ENCODE data around the gene UBAC1.
"Not testable (repeated sequence)": the region's sequence is repeated elsewhere in the genome, so short reads cannot be mapped to it uniquely, and the experiment has no call there.

Gene UBAC1

GRCh38 chr9:135969064-135969683, 8.0 kb upstream of the UBAC1 start:
- Histone ChIP-seq H3K36me3 (ENCODE audit: insufficient read depth, low read length) (no peaks in the 10 kb centered on the region), H2AFZ (ENCODE audit: low read depth, low read length) (no peak overlapping the region), H3K9me3 (ENCODE audit: low read length) (no peaks in the 10 kb centered on the region), H3K4me3 (ENCODE audit: low read length) (no peak overlapping the region), H3K4me1 (ENCODE audit: insufficient read depth, low read length) (peaks cover 40% of the 10 kb centered on the region), H3K27me3 (ENCODE audit: insufficient read depth, low read length) (no peaks in the 10 kb centered on the region)

GRCh38 chr9:135968601-135969000, 7.4 kb upstream of the UBAC1 start:
- H3K4me1 ChIP-seq (ENCODE audit: insufficient read depth, low read length) = peaks cover 35% of the 10 kb centered on the region
- H3K9me3 ChIP-seq (ENCODE audit: low read length) = no peaks in the 10 kb centered on the region
- no peak overlapping the region for H2AFZ ChIP-seq (ENCODE audit: low read depth, low read length)
- no peak overlapping the region for H3K4me3 ChIP-seq (ENCODE audit: low read length)
- no peaks in the 10 kb centered on the region for H3K36me3 ChIP-seq (ENCODE audit: insufficient read depth, low read length)
- no peaks in the 10 kb centered on the region for H3K27me3 ChIP-seq (ENCODE audit: insufficient read depth, low read length)

- Histone ChIP-seq H2AFZ (ENCODE audit: low read depth, low read length) (no peak overlapping the region), H3K27me3 (ENCODE audit: insufficient read depth, low read length) (no peaks in the 10 kb centered on the region), H3K36me3 (ENCODE audit: insufficient read depth, low read length) (no peaks in the 10 kb centered on the region), H3K9me3 (ENCODE audit: low read length) (no peaks in the 10 kb centered on the region), H3K4me3 (ENCODE audit: low read length) (no peak overlapping the region), H3K4me1 (ENCODE audit: insufficient read depth, low read length) (peaks cover 34% of the 10 kb centered on the region)
These were observed 6.9 kb upstream of the UBAC1 start for GRCh38 chr9:135968083-135968476.

GRCh38 chr9:135966916-135967260, 5.7 kb upstream of the UBAC1 start:
- H3K36me3 ChIP-seq (ENCODE audit: insufficient read depth, low read length); H3K27me3 ChIP-seq (ENCODE audit: insufficient read depth, low read length); H2AFZ ChIP-seq (ENCODE audit: low read depth, low read length); H3K4me3 ChIP-seq (ENCODE audit: low read length); H3K9me3 ChIP-seq (ENCODE audit: low read length): not testable (repeated sequence)
- H3K4me1 ChIP-seq (ENCODE audit: insufficient read depth, low read length) = peaks cover 38% of the 10 kb centered on the region

GRCh38 chr9:135965124-135965756, 4.1 kb upstream of the UBAC1 start:
- Histone ChIP-seq H3K36me3 (ENCODE audit: insufficient read depth, low read length) (no peaks in the 10 kb centered on the region), H3K4me1 (ENCODE audit: insufficient read depth, low read length) (peaks cover 34% of the 10 kb centered on the region), H3K4me3 (ENCODE audit: low read length) (no peak overlapping the region)

GRCh38 chr9:135963938-135964337, 2.8 kb upstream of the UBAC1 start:
- H3K4me1 ChIP-seq (ENCODE audit: insufficient read depth, low read length) = peaks cover 38% of the 10 kb centered on the region
- no peaks in the 10 kb centered on the region for H3K9me3 ChIP-seq (ENCODE audit: low read length)
- H3K27me3 ChIP-seq (ENCODE audit: insufficient read depth, low read length) = no peaks in the 10 kb centered on the region
- no peaks in the 10 kb centered on the region for H3K36me3 ChIP-seq (ENCODE audit: insufficient read depth, low read length)
- H3K4me3 ChIP-seq (ENCODE audit: low read length) = no peak overlapping the region
- H2AFZ ChIP-seq (ENCODE audit: low read depth, low read length) = no peak overlapping the region

More at GRCh38 chr9:135965124-135965756, 4.1 kb upstream of the UBAC1 start:
- Histone ChIP-seq H3K9me3 (ENCODE audit: low read length) (no peaks in the 10 kb centered on the region), H2AFZ (ENCODE audit: low read depth, low read length) (no peak overlapping the region), H3K27me3 (ENCODE audit: insufficient read depth, low read length) (no peaks in the 10 kb centered on the region)

GRCh38 chr9:135963338-135963737, 2.2 kb upstream of the UBAC1 start:
- Histone ChIP-seq H3K27me3 (ENCODE audit: insufficient read depth, low read length) (no peaks in the 10 kb centered on the region), H3K4me3 (ENCODE audit: low read length) (no peak overlapping the region), H3K9me3 (ENCODE audit: low read length) (no peaks in the 10 kb centered on the region), H3K4me1 (ENCODE audit: insufficient read depth, low read length) (peaks cover 33% of the 10 kb centered on the region), H3K36me3 (ENCODE audit: insufficient read depth, low read length) (no peaks in the 10 kb centered on the region), H2AFZ (ENCODE audit: low read depth, low read length) (no peak overlapping the region)

GRCh38 chr9:135962696-135963307, 1.6 kb upstream of the UBAC1 start:
- no peaks in the 10 kb centered on the region for H3K27me3 ChIP-seq (ENCODE audit: insufficient read depth, low read length)
- no peaks in the 10 kb centered on the region for H3K9me3 ChIP-seq (ENCODE audit: low read length)
- H3K36me3 ChIP-seq (ENCODE audit: insufficient read depth, low read length) = no peaks in the 10 kb centered on the region
- H2AFZ ChIP-seq (ENCODE audit: low read depth, low read length) = no peak overlapping the region
- peaks cover 28% of the 10 kb centered on the region for H3K4me1 ChIP-seq (ENCODE audit: insufficient read depth, low read length)
- H3K4me3 ChIP-seq (ENCODE audit: low read length) = no peak overlapping the region

- no peaks in the 10 kb centered on the region for H3K9me3 ChIP-seq (ENCODE audit: low read length)
- H2AFZ ChIP-seq (ENCODE audit: low read depth, low read length) = no peak overlapping the region
- H3K36me3 ChIP-seq (ENCODE audit: insufficient read depth, low read length) = no peaks in the 10 kb centered on the region
- H3K4me1 ChIP-seq (ENCODE audit: insufficient read depth, low read length) = peaks cover 27% of the 10 kb centered on the region
- H3K27me3 ChIP-seq (ENCODE audit: insufficient read depth, low read length) = no peaks in the 10 kb centered on the region
- H3K4me3 ChIP-seq (ENCODE audit: low read length) = peak overlapping the region; percentile 45
These were observed 880 bp upstream of the UBAC1 start for GRCh38 chr9:135961811-135962695.

- peak overlapping the region; percentile 75 for H2AFZ ChIP-seq (ENCODE audit: low read depth, low read length)
- H3K4me3 ChIP-seq (ENCODE audit: low read length) = peak overlapping the region; percentile 71
- H3K27me3 ChIP-seq (ENCODE audit: insufficient read depth, low read length) = no peaks in the 10 kb centered on the region
- peaks cover 27% of the 10 kb centered on the region for H3K4me1 ChIP-seq (ENCODE audit: insufficient read depth, low read length)
- H3K9me3 ChIP-seq (ENCODE audit: low read length) = no peaks in the 10 kb centered on the region
- H3K36me3 ChIP-seq (ENCODE audit: insufficient read depth, low read length) = no peaks in the 10 kb centered on the region
These were observed 529 bp downstream of the UBAC1 start for GRCh38 chr9:135960411-135961276.

GRCh38 chr9:135959814-135960213, 1.4 kb downstream of the UBAC1 start:
- Histone ChIP-seq H3K9me3 (ENCODE audit: low read length) (no peaks in the 10 kb centered on the region), H3K4me1 (ENCODE audit: insufficient read depth, low read length) (peaks cover 20% of the 10 kb centered on the region), H3K36me3 (ENCODE audit: insufficient read depth, low read length) (no peaks in the 10 kb centered on the region), H2AFZ (ENCODE audit: low read depth, low read length) (no peak overlapping the region), H3K4me3 (ENCODE audit: low read length) (peak overlapping the region; percentile 71), H3K27me3 (ENCODE audit: insufficient read depth, low read length) (no peaks in the 10 kb centered on the region)

GRCh38 chr9:135958485-135958884, 2.7 kb downstream of the UBAC1 start:
- Histone ChIP-seq H2AFZ (ENCODE audit: low read depth, low read length) (no peak overlapping the region), H3K4me3 (ENCODE audit: low read length) (no peak overlapping the region), H3K4me1 (ENCODE audit: insufficient read depth, low read length) (peaks cover 20% of the 10 kb centered on the region), H3K9me3 (ENCODE audit: low read length) (no peaks in the 10 kb centered on the region), H3K27me3 (ENCODE audit: insufficient read depth, low read length) (no peaks in the 10 kb centered on the region), H3K36me3 (ENCODE audit: insufficient read depth, low read length) (no peaks in the 10 kb centered on the region)
